Heart left ventricle (tissue), 16 donors: ENCODE results near the gene SDS. TPM values are rescaled to one million over a fixed set of nuclear protein-coding genes. Genes with fewer than 3 reads are reported as not detected.

Experiments
- ATAC-seq, 4 donors: fragments of 200-7000 bp; cut with Tn5 transposase; one replicate each; pipeline ENCODE4 v1.9.1; 2020 to 2022; ENCODE audit warnings: moderate library complexity in 4 of 4, mild to moderate bottlenecking in 3 of 4, moderate number of reproducible peaks in 1 of 4
- DNase-seq, 5 donors: peaks; one replicate each; pipeline ENCODE4 v3.0.0-alpha.2; 2020
- H3K27ac ChIP-seq, 12 donors: fragments of 200-600 bp; sonication (generic) in 4 of 12; one replicate each; pipeline versions ENCODE4 v1.5.0 to v1.8.0; 2016 to 2022; ENCODE audit warnings: mild to moderate bottlenecking in 2 of 12
- H3K27me3 ChIP-seq, 9 donors: fragments of 200-600 bp; sonication (generic) in 2 of 9; one replicate each; pipeline versions ENCODE4 v1.5.1 to v1.8.0; 2016 to 2022; ENCODE audit warnings: mild to moderate bottlenecking in 3 of 9
- H3K36me3 ChIP-seq, 9 donors: fragments of 200-600 bp; sonication (generic) in 2 of 9; one replicate each; pipeline versions ENCODE4 v1.5.0 to v1.8.0; 2018 to 2022; ENCODE audit warnings: mild to moderate bottlenecking in 2 of 9
- H3K4me1 ChIP-seq, 12 donors: fragments of 200-600 bp; sonication (generic) in 4 of 12; one replicate each; pipeline versions ENCODE4 v1.5.0 to v1.8.0; 2016 to 2022; ENCODE audit warnings: mild to moderate bottlenecking in 3 of 12
- H3K4me3 ChIP-seq, 12 donors: fragments of 200-600 bp; sonication (generic) in 4 of 12; one replicate each; pipeline versions ENCODE4 v1.5.0 to v1.8.0; 2017 to 2022; ENCODE audit warnings: mild to moderate bottlenecking in 9 of 12, moderate library complexity in 4 of 12
- H3K9me3 ChIP-seq, 12 donors: fragments of 200-600 bp; sonication (generic) in 4 of 12; one replicate each; pipeline versions ENCODE4 v1.5.0 to v1.8.0; 2016 to 2022; ENCODE audit warnings: mild to moderate bottlenecking in 1 of 12
- POLR2A ChIP-seq, 2 donors: fragments of 450-650 bp; IDR thresholded peaks; one replicate each; pipeline ENCODE4 v1.6.1; 2017; ENCODE audit warnings: antibody characterized with exemption in 2 of 2, mild to moderate bottlenecking in 2 of 2, moderate library complexity in 2 of 2
- whole genome bisulfite sequencing, 4 donors: extraction: QIAGEN DNeasy Blood & Tissue Kit in 2 of 4; methylation state at CpG; one replicate each; pipeline versions ENCODE4 v1.1.5 to v1.1.7; 2013 to 2018; 5-methylcytosine and 5-hydroxymethylcytosine counted together
- intact Hi-C, 10 donors: fragments of 100-400 bp; cut with DNase I; formaldehyde crosslinking; loops; one replicate each; pipeline versions ENCODE4 v1.11.1 to v1.14.2; 2022
- polyA plus RNA-seq, 2 donors: library from polyadenylated mRNA; stranded (reverse); fragments of 200-250 nt; gene quantifications; one replicate each; pipeline ENCODE4 v1.2.3, GENCODE V29; 2013
- total RNA-seq, 9 donors: library from RNA; depleted of rRNA in 2 of 9; stranded (reverse); fragments of >200 nt in 2 of 9; fragmentation: NEBNext Ultra II Directional in 3 of 9; extraction: Animal tissue kit (Norgen Biotek cat#: 25700) in 3 of 9; gene quantifications; one replicate each; pipeline versions ENCODE4 v1.1.0 to v1.2.4, GENCODE V29; 2016 to 2023
- TF ChIP-seq, protein P1 (sequence below), 12 donors: fragments of 200-600 bp; sonication (generic) in 4 of 12; IDR thresholded peaks; one replicate each; pipeline versions ENCODE4 v1.5.0 to v1.8.0; 2018 to 2022; ENCODE audit warnings: antibody characterized with exemption in 12 of 12, mild to moderate bottlenecking in 5 of 12
- donor health status: ischemic (EF 13 %, LVEDD 7.1; RV severe dilation, severe dysfunction).
- donor health status: healthy with polysubstance abuse.
- donor health status: DM: no; HTN: yes; CAD: no.
- donor health status: DM: no; HTN: no; CAD: no.
- donor health status: ischemic (EF 25% LVEDD 6.9; RV normal size, moderate dysfunction).
- donor health status: ischemic (EF 25% LVEDD 5.7; RV mildly dilated, moderate dysfunction).
- donor health status: healthy.
- donor health status: DM: yes; HTN: yes; CAD: no.
- donor health status: ischemic (EF 35%, LVEDD 5.7; RV mildly dilated, moderate dysfunction).
- donor health status: nonischemic (EF 11% LVEDD 7.7; RV severe dilation, severe dysfunction).
- donor health status: DM: yes; HTN: yes; CAD: no.
- donor health status: PGD.
- donor health status: ischemic (EF 29% LVEDD 5.4; RV normal size, mild dysfunction).
- donor health status: nonischemic (EF 23%, LVEDD 6.1; RV moderate dilation, normal function).

Gene SDS
- total and polyA plus RNA-seq, 11 donors = 0.28 to 10.5 (median 0.44) TPM; not detected in 6

DNA sequence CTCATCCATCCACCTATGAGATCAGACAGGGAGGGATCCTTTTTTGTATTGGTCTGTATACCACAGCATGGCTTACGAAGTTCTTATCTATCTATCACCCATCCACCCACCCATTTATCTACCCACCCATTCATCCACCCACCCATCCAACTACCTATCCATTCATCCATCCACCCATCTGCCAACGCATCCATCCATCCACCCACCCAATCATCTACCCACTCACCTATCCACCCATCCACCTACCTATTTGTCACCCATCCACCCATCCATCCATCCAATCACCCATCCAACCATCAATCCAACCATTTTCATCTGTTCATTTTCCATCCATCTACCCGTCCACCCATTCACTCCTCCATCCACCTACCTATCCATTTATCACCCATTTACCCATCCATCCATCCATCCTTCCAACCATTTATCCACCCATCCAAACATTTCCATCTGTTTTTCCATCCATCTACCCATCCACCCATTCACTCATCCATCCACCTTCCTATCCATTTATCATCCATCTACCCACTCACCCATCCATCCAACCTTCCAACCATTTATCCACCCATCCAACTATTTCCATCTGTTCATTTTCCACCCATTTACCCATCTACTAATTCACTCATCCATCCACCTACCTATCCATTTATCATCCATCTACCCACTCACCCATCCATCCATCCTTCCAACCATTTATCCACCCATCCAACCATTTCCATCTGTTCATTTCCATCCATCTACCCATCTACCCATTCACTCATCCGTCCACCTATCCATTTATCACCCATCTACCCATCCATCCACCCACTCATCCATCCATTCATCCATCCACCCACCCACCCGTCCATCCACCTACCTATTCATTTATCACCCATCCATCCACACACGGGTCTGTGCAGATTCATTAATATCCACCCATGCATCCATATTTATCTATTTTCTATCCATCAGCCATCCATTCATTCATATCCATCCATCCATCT is 13.3 kb downstream of the SDS start:
- peaks cover 0 to 57% (median 40%) of the 10 kb centered on the region in 9 donors for H3K36me3 ChIP-seq
- TF ChIP-seq, protein P1, sequence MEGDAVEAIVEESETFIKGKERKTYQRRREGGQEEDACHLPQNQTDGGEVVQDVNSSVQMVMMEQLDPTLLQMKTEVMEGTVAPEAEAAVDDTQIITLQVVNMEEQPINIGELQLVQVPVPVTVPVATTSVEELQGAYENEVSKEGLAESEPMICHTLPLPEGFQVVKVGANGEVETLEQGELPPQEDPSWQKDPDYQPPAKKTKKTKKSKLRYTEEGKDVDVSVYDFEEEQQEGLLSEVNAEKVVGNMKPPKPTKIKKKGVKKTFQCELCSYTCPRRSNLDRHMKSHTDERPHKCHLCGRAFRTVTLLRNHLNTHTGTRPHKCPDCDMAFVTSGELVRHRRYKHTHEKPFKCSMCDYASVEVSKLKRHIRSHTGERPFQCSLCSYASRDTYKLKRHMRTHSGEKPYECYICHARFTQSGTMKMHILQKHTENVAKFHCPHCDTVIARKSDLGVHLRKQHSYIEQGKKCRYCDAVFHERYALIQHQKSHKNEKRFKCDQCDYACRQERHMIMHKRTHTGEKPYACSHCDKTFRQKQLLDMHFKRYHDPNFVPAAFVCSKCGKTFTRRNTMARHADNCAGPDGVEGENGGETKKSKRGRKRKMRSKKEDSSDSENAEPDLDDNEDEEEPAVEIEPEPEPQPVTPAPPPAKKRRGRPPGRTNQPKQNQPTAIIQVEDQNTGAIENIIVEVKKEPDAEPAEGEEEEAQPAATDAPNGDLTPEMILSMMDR (IDR thresholded peaks at IDR 0.05) = no peak
- no peak for TF ChIP-seq POLR2A (IDR thresholded peaks at IDR 0.05)
- H3K27ac ChIP-seq = no peak overlapping the region
- intact Hi-C loops = no loop called here
- 85 to 96% (median 93%) methylated on average over 6 of the region's 6 CpGs for WGBS, 4 donors
- no peak for DNase-seq
- no peaks in the 10 kb centered on the region for H3K27me3 ChIP-seq
- H3K9me3 ChIP-seq = no peaks in the 10 kb centered on the region
- H3K4me3 ChIP-seq = no peak overlapping the region
- no peak for ATAC-seq
- no peaks in the 10 kb centered on the region for H3K4me1 ChIP-seq

GRCh38 chr12:113388351-113388750 is 15.3 kb downstream of the SDS start:
- intact Hi-C loops = no loop called here
- TF ChIP-seq POLR2A (IDR thresholded peaks at IDR 0.05) = no peak
- TF ChIP-seq, protein P1 (IDR thresholded peaks at IDR 0.05) = no peak
- ATAC-seq (no peak), DNase-seq (no peak)
- H3K4me3 ChIP-seq = no peak overlapping the region
- WGBS, 4 donors = 91 to 96% (median 93%) methylated on average over 6 to 14 of the region's 14 CpGs
- peaks cover 0 to 77% (median 59%) of the 10 kb centered on the region in 9 donors for H3K36me3 ChIP-seq
- H3K4me1 ChIP-seq = no peaks in the 10 kb centered on the region
- H3K27ac ChIP-seq = no peak overlapping the region
- no peaks in the 10 kb centered on the region for H3K9me3 ChIP-seq
- no peaks in the 10 kb centered on the region for H3K27me3 ChIP-seq

- intact Hi-C loops = no loop called here
- 96 to 99% (median 97%) methylated on average over 11 of the region's 11 CpGs for WGBS, 4 donors
- no peak overlapping the region for H3K27ac ChIP-seq
- no peaks in the 10 kb centered on the region for H3K27me3 ChIP-seq
- DNase-seq (no peak), ATAC-seq (no peak)
- no peaks in the 10 kb centered on the region for H3K9me3 ChIP-seq
- no peak overlapping the region for H3K4me3 ChIP-seq
- TF ChIP-seq, protein P1 (IDR thresholded peaks at IDR 0.05) = no peak
- no peak for TF ChIP-seq POLR2A (IDR thresholded peaks at IDR 0.05)
- peaks cover 0 to 83% (median 64%) of the 10 kb centered on the region in 9 donors for H3K36me3 ChIP-seq
- H3K4me1 ChIP-seq = no peaks in the 10 kb centered on the region
Measured at GRCh38 chr12:113387631-113388030, 16.1 kb downstream of the SDS start.

- 96 to 98% (median 97%) methylated on average over 6 to 12 of the region's 12 CpGs for WGBS, 4 donors
- intact Hi-C loops = no loop called here
- Histone ChIP-seq H3K4me3 (no peak overlapping the region), H3K27me3 (no peaks in the 10 kb centered on the region), H3K4me1 (no peaks in the 10 kb centered on the region), H3K36me3 (peaks cover 0 to 88% (median 68%) of the 10 kb centered on the region in 9 donors), H3K27ac (no peak overlapping the region), H3K9me3 (no peaks in the 10 kb centered on the region)
- no peak for DNase-seq
- TF ChIP-seq, protein P1 (IDR thresholded peaks at IDR 0.05) = no peak
- TF ChIP-seq POLR2A (IDR thresholded peaks at IDR 0.05) = no peak
- ATAC-seq = no peak
Measured at GRCh38 chr12:113386866-113387566, 16.7 kb downstream of the SDS start.
